ENCODE results near the gene SCNN1A.

DNA sequence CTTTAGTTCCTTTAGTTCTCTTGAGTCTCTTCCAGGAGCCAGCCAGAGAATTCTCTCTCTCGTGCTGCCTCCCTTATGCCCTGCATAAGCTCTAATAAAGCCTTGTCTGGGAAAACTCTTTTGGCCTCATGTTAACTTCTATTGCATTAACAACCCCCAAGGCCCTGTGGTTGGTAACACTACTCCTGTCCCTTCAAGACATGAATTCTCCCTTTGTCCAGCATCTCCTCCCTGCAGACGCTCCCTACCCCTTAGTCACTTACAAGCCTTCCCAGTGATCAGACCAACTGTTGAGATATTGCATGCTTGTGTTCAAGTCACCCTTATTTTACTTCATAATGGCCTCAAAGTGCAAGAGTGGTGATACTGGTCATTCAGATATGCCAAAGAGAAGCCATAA lies 20.7 kb upstream of the SCNN1A start:
- TF ChIP-seq CTCF (IDR thresholded peaks at IDR 0.05) (no peak), POLR2A (IDR thresholded peaks at IDR 0.05) (no peak)
